NCI-H748 treated with DMSO at 0.1 percent for 48 hours (cell line): Measurements from ENCODE around the gene COL4A6.

ENCODE experiments used
- DNase-seq: peaks from one replicate; lab custom pipeline; 2025; lab: John Stamatoyannopoulos, UW

Gene COL4A6

GRCh38 chrX:108270739-108271396, 167.4 kb downstream of the COL4A6 start:
- no peak for DNase-seq

- no peak for DNase-seq
These were observed 167.9 kb downstream of the COL4A6 start for GRCh38 chrX:108270280-108270679.

- no peak for DNase-seq
These were observed 169.7 kb downstream of the COL4A6 start for GRCh38 chrX:108268434-108269080.

GRCh38 chrX:108267557-108267956, 170.7 kb downstream of the COL4A6 start:
- DNase-seq, result no peak

- DNase-seq, result no peak
These were observed 173.8 kb downstream of the COL4A6 start for GRCh38 chrX:108264376-108264775.

GRCh38 chrX:108261549-108262203, 176.5 kb downstream of the COL4A6 start:
- DNase-seq, result no peak

DNA sequence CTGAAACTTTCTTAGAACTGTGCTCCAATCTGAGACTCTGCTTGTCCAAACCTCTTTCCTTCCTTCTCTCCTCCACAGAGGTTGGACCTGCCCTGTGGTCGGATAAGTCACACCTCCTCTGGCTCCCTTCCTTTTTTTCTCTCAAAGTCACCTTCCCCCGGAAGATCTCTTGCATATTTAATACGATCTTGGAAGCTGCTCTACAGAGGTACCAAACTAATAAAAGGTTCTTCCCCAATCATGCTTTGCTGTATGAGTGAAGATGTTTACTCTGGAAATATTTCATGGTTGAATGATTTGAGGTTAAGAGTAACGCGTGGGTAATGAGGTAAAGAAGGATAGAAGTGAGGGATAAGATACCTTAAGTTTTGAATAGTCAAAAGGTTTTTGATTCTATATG, 180.7 kb downstream of the COL4A6 start:
- no peak for DNase-seq

DNA sequence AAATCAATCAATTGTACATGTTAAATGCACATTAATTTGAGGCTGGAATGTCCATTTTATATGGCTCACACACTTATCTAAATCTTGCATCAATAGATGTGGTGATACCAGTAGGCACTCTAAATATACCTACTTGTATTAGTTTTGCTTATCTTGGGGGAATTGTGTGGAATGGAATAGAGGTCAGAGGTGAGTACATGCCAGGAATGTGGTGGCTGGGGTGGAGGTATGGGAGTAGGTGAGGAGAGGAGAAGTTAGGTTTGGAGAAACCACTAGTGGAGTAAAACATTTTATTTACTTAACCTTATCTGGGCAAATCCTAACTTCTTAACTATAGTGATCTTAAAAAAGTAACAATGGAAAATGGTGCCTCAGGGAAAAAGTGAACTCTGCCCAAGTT, 183.6 kb downstream of the COL4A6 start:
- DNase-seq, result no peak

- no peak for DNase-seq
These were observed 187.3 kb downstream of the COL4A6 start for GRCh38 chrX:108250654-108251579.

- no peak for DNase-seq
These were observed 191.8 kb downstream of the COL4A6 start for GRCh38 chrX:108246304-108246954.

GRCh38 chrX:108245462-108245861, 192.8 kb downstream of the COL4A6 start:
- no peak for DNase-seq

- DNase-seq, result no peak
These were observed 202.2 kb downstream of the COL4A6 start for GRCh38 chrX:108235986-108236385.

DNA sequence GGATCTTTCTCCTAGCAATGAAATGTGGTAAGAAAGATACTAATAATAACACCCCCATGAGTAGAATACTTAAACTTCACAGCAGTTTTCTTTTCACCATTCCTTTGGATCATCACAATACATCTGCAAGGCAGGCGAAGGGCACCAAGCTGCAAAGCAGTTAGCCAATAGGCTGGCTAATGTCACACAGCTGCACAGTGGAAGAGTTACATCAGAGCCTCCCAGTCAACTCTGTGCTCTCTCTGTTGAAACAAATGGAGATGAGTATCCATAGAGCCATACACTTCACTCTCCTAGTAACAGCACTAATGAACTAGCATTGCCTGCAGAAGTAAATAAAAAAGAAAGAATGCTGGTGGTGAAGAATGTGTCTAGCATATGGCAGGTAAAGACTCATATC, 207.6 kb downstream of the COL4A6 start:
- no peak for DNase-seq

- DNase-seq, result peak; percentile 5
These were observed 213.2 kb downstream of the COL4A6 start for GRCh38 chrX:108224727-108225621.

GRCh38 chrX:108224218-108224617, 214.0 kb downstream of the COL4A6 start:
- no peak for DNase-seq

- DNase-seq, result no peak
These were observed 214.6 kb downstream of the COL4A6 start for GRCh38 chrX:108223585-108223984.

- no peak for DNase-seq
These were observed 216.8 kb downstream of the COL4A6 start for GRCh38 chrX:108221301-108221864.

GRCh38 chrX:108219949-108220601, 218.1 kb downstream of the COL4A6 start:
- no peak for DNase-seq

DNA sequence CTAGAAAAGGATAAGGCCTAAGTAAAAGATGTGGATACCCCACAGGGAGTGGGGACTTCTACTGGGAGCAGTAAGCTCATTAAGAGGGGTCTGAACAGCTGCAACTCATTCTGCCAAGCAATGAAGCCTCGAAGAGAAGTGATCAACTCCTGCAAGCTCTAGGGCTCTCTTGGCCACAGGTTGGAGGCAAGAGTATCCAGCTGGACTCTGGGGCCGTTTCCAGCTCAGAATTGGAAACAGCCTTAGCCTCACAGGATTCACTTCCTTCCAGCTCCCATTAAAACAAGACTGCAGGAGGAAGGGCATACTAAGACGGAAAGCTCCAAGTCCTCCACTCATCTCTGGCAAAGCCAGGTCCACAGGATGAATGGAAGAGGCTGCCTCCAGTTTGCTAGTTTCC, 220.3 kb downstream of the COL4A6 start:
- DNase-seq, result no peak
